GM13976 (cell line): Measurements from ENCODE around the gene EXPH5.

Experiments
- DNase-seq: peaks from one replicate; pipeline ENCODE4 v3.0.0; 2012; ENCODE audit warnings: low spot score
- in situ Hi-C: fragments of 300-500 bp; cut with MboI; formaldehyde crosslinking; loops from one replicate; pipeline ENCODE4 v1.12.0; 2022; ENCODE audit warnings: low sequenced_read_pairs, mixed read lengths, inconsistent platforms; ENCODE audit not compliant: unreplicated experiment
- TF ChIP-seq, protein P1 (sequence below): IDR thresholded peaks from 2 replicates; pipeline ENCODE4 v1.5.1; 2012; ENCODE audit warnings: borderline replicate concordance, mild to moderate bottlenecking; ENCODE audit not compliant: insufficient read depth; ENCODE audit errors: extremely low read depth, missing control alignments, control extremely low read depth

EXPH5 gene

DNA sequence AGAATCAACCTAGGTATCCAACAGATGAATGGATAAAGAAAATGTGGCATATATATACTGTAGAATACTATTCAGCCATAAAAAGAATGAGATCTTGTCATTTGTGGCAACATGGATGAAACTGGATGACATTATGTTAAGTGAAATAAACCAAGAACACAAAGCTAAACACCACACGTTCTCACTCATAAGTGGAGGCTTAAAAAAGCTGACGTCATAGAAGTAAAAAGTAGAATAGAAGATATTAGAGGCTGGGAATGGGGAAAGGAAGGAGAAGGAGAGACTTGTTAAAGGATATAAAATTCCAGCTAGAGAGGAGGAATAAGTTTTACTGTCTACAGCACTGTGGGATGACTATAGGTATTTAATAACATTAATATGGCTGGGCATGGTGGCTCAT, 12.9 kb downstream of the EXPH5 start:
- TF ChIP-seq, protein P1, sequence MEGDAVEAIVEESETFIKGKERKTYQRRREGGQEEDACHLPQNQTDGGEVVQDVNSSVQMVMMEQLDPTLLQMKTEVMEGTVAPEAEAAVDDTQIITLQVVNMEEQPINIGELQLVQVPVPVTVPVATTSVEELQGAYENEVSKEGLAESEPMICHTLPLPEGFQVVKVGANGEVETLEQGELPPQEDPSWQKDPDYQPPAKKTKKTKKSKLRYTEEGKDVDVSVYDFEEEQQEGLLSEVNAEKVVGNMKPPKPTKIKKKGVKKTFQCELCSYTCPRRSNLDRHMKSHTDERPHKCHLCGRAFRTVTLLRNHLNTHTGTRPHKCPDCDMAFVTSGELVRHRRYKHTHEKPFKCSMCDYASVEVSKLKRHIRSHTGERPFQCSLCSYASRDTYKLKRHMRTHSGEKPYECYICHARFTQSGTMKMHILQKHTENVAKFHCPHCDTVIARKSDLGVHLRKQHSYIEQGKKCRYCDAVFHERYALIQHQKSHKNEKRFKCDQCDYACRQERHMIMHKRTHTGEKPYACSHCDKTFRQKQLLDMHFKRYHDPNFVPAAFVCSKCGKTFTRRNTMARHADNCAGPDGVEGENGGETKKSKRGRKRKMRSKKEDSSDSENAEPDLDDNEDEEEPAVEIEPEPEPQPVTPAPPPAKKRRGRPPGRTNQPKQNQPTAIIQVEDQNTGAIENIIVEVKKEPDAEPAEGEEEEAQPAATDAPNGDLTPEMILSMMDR: no peak
- DNase-seq: no peak
- in situ Hi-C loops: no loop called here

DNA sequence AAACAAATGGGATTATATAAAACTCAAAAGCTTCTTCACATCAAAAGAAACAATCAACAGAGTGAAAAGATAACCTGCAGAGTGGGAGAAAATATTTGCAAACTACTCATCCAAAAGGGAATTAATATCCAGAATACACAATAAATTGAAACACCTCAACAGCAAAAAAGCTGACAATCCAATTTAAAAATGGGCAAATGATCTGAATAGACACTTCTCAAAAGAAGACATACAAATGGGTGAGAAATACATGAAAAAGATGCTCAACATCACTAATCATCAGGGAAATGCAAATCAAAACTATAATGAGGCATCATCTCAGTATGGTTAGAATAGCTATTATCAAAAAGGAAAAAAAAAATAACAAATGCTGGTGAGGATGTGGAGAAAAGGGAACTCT, 13.5 kb downstream of the EXPH5 start:
- no peak for DNase-seq
- TF ChIP-seq, protein P1: no peak
- in situ Hi-C loops: no loop called here

DNA sequence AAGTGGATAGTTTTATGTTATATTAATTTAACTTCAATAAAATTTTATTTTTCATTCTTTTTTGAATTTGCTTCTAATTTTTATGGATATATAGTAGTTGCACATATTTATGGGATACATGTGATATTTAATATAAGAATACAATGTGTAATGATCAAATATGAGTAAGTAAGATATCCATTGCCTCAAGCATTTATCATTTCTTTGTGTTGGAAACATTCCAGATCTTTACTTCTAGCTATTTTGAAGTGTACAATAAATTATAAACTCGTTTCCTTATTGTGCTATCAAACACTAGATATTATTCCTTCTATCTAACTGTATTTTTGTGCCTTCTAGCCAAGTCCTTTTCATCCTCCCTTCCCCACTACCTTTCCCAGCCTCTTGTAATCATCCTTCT, 17.0 kb downstream of the EXPH5 start:
- TF ChIP-seq, protein P1: no peak
- in situ Hi-C loops: no loop called here
- DNase-seq: no peak

DNA sequence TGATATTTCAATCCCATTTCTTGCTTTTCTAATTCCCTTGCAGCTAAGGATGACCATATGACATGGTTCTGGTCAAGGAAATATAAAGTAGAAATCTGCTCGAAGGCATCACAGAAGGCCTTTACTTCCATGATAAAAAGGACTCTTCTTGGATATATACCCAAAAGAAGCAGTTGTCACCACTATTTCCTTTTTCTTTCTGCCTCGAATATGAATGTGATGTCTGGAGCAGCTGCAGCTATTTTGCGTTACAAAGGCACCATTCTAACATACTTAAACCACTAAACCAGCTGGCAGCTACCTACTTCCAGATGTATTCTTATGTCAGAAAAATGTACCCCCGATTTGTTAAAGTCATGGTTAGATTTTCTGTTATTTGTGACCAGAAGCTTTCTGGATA, 18.9 kb downstream of the EXPH5 start:
- TF ChIP-seq, protein P1: no peak

DNA sequence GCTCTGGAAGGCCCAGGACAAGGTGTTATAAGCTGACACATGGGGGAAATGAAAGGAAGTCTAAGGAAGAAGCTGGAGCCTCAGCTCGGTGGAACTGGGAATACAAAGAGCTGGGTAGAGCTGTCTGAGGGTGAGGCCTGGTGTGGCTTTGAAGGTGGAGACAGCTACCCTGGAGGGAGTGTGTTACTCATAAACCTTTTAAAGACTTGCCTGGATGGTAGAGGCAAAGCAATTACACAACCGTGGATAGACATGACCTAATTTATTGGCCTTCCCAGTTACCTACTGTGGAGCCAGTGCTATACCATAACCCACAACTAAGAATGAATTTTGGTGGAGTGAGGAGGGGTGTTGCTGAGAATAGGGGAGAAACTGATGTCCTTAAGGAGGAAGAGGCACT, 22.6 kb downstream of the EXPH5 start:
- DNase-seq: no peak
- TF ChIP-seq, protein P1: no peak
- in situ Hi-C loops: no loop called here

More for the DNA sequence above, 18.9 kb downstream of the EXPH5 start:
- in situ Hi-C loops: no loop called here
- no peak for DNase-seq

DNA sequence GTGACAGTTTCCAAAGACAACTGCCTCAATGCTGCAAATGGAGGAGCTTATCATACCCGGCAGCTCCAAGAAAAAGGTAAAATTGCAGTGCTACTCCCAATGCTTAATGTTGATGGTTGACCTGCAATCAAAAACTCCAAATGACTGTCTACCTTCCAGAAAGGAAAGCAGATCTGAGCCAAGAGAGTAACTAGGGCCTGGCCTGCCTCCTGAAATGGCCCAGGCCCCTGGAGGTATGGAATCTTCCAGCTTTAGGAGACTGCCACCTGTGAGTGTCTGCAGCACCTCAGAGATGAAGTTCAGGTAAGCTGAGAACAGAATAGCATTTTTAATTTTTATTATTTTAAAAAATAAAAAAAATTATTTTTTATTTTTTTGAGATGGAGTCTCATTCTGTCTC, 23.7 kb downstream of the EXPH5 start:
- in situ Hi-C loops: no loop called here
- TF ChIP-seq, protein P1: no peak

More for the DNA sequence above, 23.7 kb downstream of the EXPH5 start:
- DNase-seq: no peak
